SK-N-MC (cell line): ENCODE data around the gene AAK1.

ENCODE experiments used
- EZH2 ChIP-seq: fragments of 200-600 bp; sonication (generic); IDR thresholded peaks from one replicate; pipeline ENCODE4 v1.6.1; 2017; ENCODE audit warnings: antibody characterized with exemption
- FOXP2 ChIP-seq: optimal IDR thresholded peaks from 2 replicates; pipeline ENCODE3; 2011; ENCODE audit warnings: mild to moderate bottlenecking, moderate library complexity; ENCODE audit not compliant: insufficient read depth; ENCODE audit errors: extremely low read length, control extremely low read depth
- POLR2AphosphoS5 ChIP-seq: IDR thresholded peaks from 2 replicates; pipeline ENCODE4 v1.6.1; 2012; ENCODE audit warnings: mild to moderate bottlenecking, low read depth, low read length, borderline replicate concordance

DNA sequence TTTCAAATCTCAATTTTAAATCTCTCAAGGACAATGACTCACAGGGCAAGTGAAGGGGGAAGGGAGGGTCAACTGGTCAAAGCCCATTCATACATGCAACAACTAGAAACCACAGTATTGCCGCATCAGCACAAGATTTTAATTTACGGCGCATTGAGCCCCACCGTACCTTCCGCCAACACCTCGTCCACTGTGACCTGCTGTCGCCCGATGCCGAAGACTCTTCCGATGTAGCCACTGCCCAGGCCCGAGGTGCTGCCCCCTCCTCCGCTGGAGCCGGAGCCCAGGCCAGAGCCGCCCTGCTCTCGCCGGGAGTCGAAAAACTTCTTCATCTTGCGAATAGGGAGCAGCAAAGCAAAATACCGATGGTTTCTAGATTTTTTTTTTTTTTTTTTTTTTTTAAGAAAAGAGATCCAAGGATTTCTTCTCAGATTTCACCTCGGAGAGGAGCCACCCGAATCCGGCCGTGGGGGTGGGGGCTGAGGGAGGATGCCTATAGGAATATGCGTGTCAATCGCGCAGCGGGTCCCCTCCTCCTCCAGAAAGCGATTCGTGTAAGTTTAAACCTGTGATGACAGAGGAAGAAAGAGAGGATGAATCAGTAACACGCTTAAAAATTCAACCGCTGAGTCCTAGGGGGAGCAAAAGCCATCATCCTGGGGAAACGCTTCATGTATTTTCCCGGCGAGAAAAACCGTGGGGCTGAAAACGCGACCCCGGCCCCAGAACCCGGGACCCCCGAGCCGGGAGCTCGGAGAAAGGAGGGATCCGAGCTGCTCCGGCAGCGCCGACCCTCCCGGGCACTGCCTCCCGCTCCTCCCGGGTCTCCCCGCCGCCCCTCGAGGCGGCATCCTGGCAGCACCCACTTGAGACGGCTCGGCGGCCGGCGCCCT lies 584 bp downstream of the AAK1 start:
- no peak for TF ChIP-seq EZH2
- no peak for TF ChIP-seq POLR2AphosphoS5
- no peak for TF ChIP-seq FOXP2
